Hepatocyte (in vitro differentiated cells): Measurements from ENCODE around the gene DIP2C. TPM values are rescaled to one million over a fixed set of nuclear protein-coding genes. Genes with fewer than 3 reads are reported as not detected.
"Not testable (repeated sequence)": the region's sequence is repeated elsewhere in the genome, so short reads cannot be mapped to it uniquely, and the experiment has no call there.

Source experiments
- DNase-seq: peaks from one replicate; pipeline ENCODE4 v3.0.0-alpha.2; 2016; ENCODE audit warnings: low spot score
- H2AFZ ChIP-seq: fragments of 200-600 bp; sonication (generic); 2 replicates; pipeline ENCODE4 v1.6.0; 2016; ENCODE audit warnings: antibody characterized with exemption, mild to moderate bottlenecking
- H3K27ac ChIP-seq: fragments of 200-600 bp; sonication (generic); 2 replicates; pipeline ENCODE4 v1.5.1; 2016; ENCODE audit warnings: mild to moderate bottlenecking
- H3K27me3 ChIP-seq: fragments of 200-600 bp; sonication (generic); 2 replicates; pipeline ENCODE4 v1.6.1; 2016
- H3K36me3 ChIP-seq: fragments of 200-600 bp; sonication (generic); replicated peaks from 2 replicates; pipeline ENCODE4 v1.5.1; 2016; ENCODE audit warnings: low read depth; ENCODE audit not compliant: insufficient read depth
- H3K4me1 ChIP-seq: fragments of 200-600 bp; sonication (generic); 2 replicates; pipeline ENCODE4 v1.5.1; 2016; ENCODE audit warnings: mild to moderate bottlenecking, moderate library complexity; ENCODE audit not compliant: insufficient read depth
- H3K4me2 ChIP-seq: fragments of 200-600 bp; sonication (generic); 2 replicates; pipeline ENCODE4 v1.6.0; 2016
- H3K4me3 ChIP-seq: fragments of 200-600 bp; sonication (generic); 2 replicates; pipeline ENCODE4 v1.5.1; 2016; ENCODE audit warnings: mild to moderate bottlenecking
- H3K79me2 ChIP-seq: fragments of 200-600 bp; sonication (generic); 2 replicates; pipeline ENCODE4 v1.6.0; 2017; ENCODE audit warnings: mild to moderate bottlenecking
- H3K9me2 ChIP-seq: fragments of 200-600 bp; sonication (generic); replicated peaks from 2 replicates; pipeline ENCODE4 v1.6.0; 2017; ENCODE audit warnings: mild to moderate bottlenecking; ENCODE audit not compliant: insufficient read depth
- H3K9me3 ChIP-seq: fragments of 200-600 bp; sonication (generic); 2 replicates; pipeline ENCODE4 v1.5.1; 2016; ENCODE audit warnings: low read depth, mild to moderate bottlenecking
- H4K20me1 ChIP-seq: fragments of 200-600 bp; sonication (generic); 2 replicates; pipeline ENCODE4 v1.6.0; 2016; ENCODE audit warnings: mild to moderate bottlenecking; ENCODE audit not compliant: insufficient read depth, poor library complexity, severe bottlenecking
- EZH2 ChIP-seq: fragments of 200-600 bp; sonication (generic); IDR thresholded peaks from 2 replicates; pipeline ENCODE4 v1.6.1; 2016; ENCODE audit warnings: antibody characterized with exemption, mild to moderate bottlenecking, borderline replicate concordance
- EZH2phosphoT487 ChIP-seq: fragments of 200-600 bp; sonication (generic); IDR thresholded peaks from one replicate; pipeline ENCODE4 v1.6.1; 2018; ENCODE audit warnings: antibody characterized with exemption, mild to moderate bottlenecking, low read depth, moderate library complexity; ENCODE audit not compliant: unreplicated experiment, severe bottlenecking
- WGBS: methylation state at CpG from one replicate; pipeline ENCODE4 v1.1.6; 2016; ENCODE audit warnings: low lambda C conversion rate; ENCODE audit errors: missing lambda C conversion rate; 5-methylcytosine and 5-hydroxymethylcytosine counted together
- polyA plus RNA-seq: library from polyadenylated mRNA; unstranded; fragments of >200 nt; fragmentation: Nextera tagmentation; extraction: Ambion mirVana; gene quantifications from 2 replicates; pipeline ENCODE4 v1.2.1, GENCODE V29; 2016
- total RNA-seq: library from RNA; depleted of rRNA; stranded (reverse); fragments of >200 nt; gene quantifications from 2 replicates; pipeline ENCODE4 v1.2.3, GENCODE V29; 2014
- TF ChIP-seq, protein P1 (sequence below): fragments of 200-600 bp; sonication (generic); IDR thresholded peaks from 2 replicates; pipeline ENCODE4 v1.5.1; 2016; ENCODE audit warnings: antibody characterized with exemption, mild to moderate bottlenecking; ENCODE audit not compliant: poor library complexity

The DIP2C gene
- total and polyA plus RNA-seq, 2 experiments from 2014 or later = 11.1 to 12.8 TPM

DNA sequence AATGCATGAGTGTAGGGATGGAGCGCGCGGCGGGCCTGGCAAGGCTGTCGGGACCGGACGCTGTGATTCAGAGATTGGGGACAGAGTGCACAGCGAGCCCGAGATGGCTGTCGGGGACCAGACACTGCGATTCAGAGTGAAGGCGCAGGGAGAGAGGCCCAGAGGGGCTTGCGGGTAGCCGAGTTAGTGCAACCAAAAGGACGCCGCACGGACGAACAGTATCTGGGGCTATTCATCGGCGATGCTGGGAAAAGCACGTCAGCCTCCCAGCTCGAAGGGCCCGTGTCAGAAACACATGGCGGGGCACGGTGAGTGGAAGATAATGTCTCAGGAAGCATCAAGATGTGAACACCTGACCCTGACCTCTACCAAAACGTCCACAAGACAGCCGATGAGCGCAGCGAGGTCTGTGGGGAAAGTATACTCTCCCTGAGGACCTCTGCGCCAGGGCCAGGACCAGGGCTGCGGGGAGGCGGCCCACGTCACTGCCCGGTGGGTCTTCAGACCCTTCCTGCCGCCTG is 338.4 kb downstream of the DIP2C start:
- H3K9me2 ChIP-seq = no peaks in the 10 kb centered on the region
- no peaks in the 10 kb centered on the region for H3K36me3 ChIP-seq
- DNase-seq = no peak
- no peak overlapping the region for H2AFZ ChIP-seq
- no peaks in the 10 kb centered on the region for H4K20me1 ChIP-seq
- no peaks in the 10 kb centered on the region for H3K27me3 ChIP-seq
- H3K9me3 ChIP-seq = no peaks in the 10 kb centered on the region
- no peak overlapping the region for H3K4me3 ChIP-seq
- no peaks in the 10 kb centered on the region for H3K4me1 ChIP-seq
- H3K27ac ChIP-seq = no peak overlapping the region
- no peaks in the 10 kb centered on the region for H3K79me2 ChIP-seq
- WGBS = 95% methylated on average over 35 of the region's 35 CpGs
- TF ChIP-seq, protein P1, sequence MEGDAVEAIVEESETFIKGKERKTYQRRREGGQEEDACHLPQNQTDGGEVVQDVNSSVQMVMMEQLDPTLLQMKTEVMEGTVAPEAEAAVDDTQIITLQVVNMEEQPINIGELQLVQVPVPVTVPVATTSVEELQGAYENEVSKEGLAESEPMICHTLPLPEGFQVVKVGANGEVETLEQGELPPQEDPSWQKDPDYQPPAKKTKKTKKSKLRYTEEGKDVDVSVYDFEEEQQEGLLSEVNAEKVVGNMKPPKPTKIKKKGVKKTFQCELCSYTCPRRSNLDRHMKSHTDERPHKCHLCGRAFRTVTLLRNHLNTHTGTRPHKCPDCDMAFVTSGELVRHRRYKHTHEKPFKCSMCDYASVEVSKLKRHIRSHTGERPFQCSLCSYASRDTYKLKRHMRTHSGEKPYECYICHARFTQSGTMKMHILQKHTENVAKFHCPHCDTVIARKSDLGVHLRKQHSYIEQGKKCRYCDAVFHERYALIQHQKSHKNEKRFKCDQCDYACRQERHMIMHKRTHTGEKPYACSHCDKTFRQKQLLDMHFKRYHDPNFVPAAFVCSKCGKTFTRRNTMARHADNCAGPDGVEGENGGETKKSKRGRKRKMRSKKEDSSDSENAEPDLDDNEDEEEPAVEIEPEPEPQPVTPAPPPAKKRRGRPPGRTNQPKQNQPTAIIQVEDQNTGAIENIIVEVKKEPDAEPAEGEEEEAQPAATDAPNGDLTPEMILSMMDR = no peak
- TF ChIP-seq EZH2phosphoT487 (no peak), EZH2 (no peak)
- H3K4me2 ChIP-seq = no peak overlapping the region

DNA sequence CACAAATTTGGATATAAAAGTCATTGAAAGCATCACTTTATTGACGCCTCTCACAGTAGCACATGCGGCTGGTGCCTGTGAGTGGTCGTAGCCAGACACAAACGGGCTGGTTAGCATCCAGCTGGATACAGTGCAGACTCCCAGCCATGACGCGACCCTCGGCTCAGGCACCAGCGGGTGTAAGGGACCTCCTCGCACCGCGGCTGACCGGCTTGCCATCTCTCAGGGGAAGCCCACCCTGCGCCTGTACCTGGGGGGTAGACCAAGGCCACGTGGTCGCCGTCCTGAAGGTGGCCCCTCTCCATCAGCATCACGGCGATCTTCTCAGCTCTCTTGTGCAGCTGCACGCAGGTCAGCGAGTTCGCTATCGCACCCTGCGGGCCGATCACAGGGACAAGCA is 340.4 kb downstream of the DIP2C start:
- H3K4me3 ChIP-seq = no peak overlapping the region
- H3K27me3 ChIP-seq = no peaks in the 10 kb centered on the region
- H3K27ac ChIP-seq = no peak overlapping the region
- no peaks in the 10 kb centered on the region for H3K79me2 ChIP-seq
- TF ChIP-seq EZH2phosphoT487 (no peak), EZH2 (no peak)
- TF ChIP-seq, protein P1 = no peak
- 96% methylated on average over 24 of the region's 24 CpGs for WGBS
- no peaks in the 10 kb centered on the region for H3K36me3 ChIP-seq
- no peak overlapping the region for H3K4me2 ChIP-seq
- H2AFZ ChIP-seq = no peak overlapping the region
- no peaks in the 10 kb centered on the region for H4K20me1 ChIP-seq
- no peaks in the 10 kb centered on the region for H3K4me1 ChIP-seq
- no peaks in the 10 kb centered on the region for H3K9me3 ChIP-seq
- no peak for DNase-seq
- H3K9me2 ChIP-seq = no peaks in the 10 kb centered on the region

DNA sequence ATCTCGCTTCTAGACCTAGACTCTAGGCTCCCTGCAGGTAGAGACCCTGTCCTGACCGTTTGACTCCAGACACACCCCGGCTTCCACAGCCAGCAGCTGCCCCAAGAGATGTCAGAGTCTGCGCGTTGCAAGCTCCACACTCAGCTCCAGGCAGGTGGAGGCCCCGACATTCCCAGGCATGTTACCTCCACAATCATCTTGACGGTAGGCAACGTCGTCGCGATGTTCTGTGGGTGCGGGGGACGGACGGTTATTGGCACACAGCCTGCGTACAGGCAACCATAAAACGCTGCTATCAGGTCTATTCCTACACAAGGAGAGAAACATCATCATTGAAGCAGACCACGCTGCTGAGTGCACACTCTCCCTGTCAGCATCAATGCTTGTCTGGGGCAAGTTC is 341.0 kb downstream of the DIP2C start:
- Histone ChIP-seq H4K20me1 (no peaks in the 10 kb centered on the region), H3K9me3 (no peaks in the 10 kb centered on the region), H2AFZ (no peak overlapping the region), H3K4me3 (no peak overlapping the region), H3K79me2 (no peaks in the 10 kb centered on the region), H3K27ac (no peak overlapping the region), H3K27me3 (no peaks in the 10 kb centered on the region), H3K9me2 (no peaks in the 10 kb centered on the region), H3K4me1 (no peaks in the 10 kb centered on the region), H3K4me2 (no peak overlapping the region), H3K36me3 (no peaks in the 10 kb centered on the region)
- DNase-seq = no peak
- no peak for TF ChIP-seq EZH2phosphoT487
- TF ChIP-seq EZH2 = no peak
- TF ChIP-seq, protein P1 = no peak
- 98% methylated on average over 17 of the region's 17 CpGs for WGBS

DNA sequence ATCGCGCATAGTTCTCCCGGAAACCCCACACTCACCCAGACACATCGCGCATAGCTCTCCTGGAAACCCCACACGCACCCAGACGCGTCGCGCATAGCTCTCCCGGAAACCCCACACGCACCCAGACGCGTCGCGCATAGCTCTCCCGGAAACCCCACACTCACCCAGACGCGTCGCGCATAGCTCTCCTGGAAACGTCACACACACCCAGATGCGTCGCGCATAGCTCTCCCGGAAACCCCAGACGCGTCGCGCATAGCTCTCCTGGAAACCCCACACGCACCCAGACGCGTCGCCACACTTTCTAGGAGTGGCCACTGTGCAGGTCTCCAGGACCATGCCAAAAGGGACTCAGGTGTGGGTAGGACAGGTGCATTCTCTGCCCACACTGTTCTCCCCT is 341.7 kb downstream of the DIP2C start:
- not testable (repeated sequence) for H3K4me1 ChIP-seq, H3K79me2 ChIP-seq, H3K4me2 ChIP-seq, H4K20me1 ChIP-seq, H3K4me3 ChIP-seq, H3K27me3 ChIP-seq, H3K36me3 ChIP-seq, H3K27ac ChIP-seq, H3K9me3 ChIP-seq, H2AFZ ChIP-seq, DNase-seq, H3K9me2 ChIP-seq
- WGBS = 92% methylated on average over 14 of the region's 34 CpGs

DNA sequence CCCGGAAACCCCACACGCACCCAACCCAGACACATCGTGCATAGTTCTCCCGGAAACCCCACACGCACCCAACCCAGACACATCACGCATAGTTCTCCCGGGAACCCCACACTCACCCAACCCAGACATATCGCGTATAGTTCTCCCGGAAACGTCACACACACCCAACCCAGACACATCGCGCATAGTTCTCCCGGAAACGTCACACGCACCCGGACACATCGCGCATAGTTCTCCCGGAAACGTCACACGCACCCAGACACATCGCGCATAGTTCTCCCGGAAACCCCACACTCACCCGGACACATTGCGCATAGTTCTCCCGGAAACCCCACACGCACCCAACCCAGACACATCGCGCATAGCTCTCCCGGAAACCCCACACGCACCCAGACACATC is 342.3 kb downstream of the DIP2C start:
- WGBS = 75% methylated on average over 4 of the region's 33 CpGs
- not testable (repeated sequence) for H3K4me1 ChIP-seq, H3K27ac ChIP-seq, H3K36me3 ChIP-seq, H3K9me3 ChIP-seq, H3K4me2 ChIP-seq, H3K79me2 ChIP-seq, H3K9me2 ChIP-seq, H3K27me3 ChIP-seq, H2AFZ ChIP-seq, H4K20me1 ChIP-seq, H3K4me3 ChIP-seq, DNase-seq
